Measurements from ENCODE around the gene SYT11. TPM values are rescaled to one million over a fixed set of nuclear protein-coding genes. Genes with fewer than 3 reads are reported as not detected.

Gene SYT11
- total and polyA plus RNA-seq, 9 of the 15 experiments (the other 6 are each of a cell fraction or from before 2014, with no cell fraction given): 0.05 to 0.18 (median 0.11) TPM

- TF ChIP-seq CHCHD3 (CRISPR knock-in tag; IDR thresholded peaks at IDR 0.05): no peak
- TF ChIP-seq C11orf30 (IDR thresholded peaks at IDR 0.05; ENCODE audit: low read depth): peak; percentile 91
- TF ChIP-seq FIP1L1 (IDR thresholded peaks at IDR 0.05; ENCODE audit: low read depth, low read length, poor library complexity, severe bottlenecking): no peak
- no peak for TF ChIP-seq ZNF41 (CRISPR knock-in tag; conservative IDR thresholded peaks at IDR 0.05)
- peak; percentile 76 for TF ChIP-seq ZBED1 (IDR thresholded peaks at IDR 0.05)
- peak; percentile 89 for TF ChIP-seq ZNF395 (CRISPR knock-in tag; IDR thresholded peaks at IDR 0.05)
- TF ChIP-seq ZNF143 (CRISPR knock-in tag; IDR thresholded peaks at IDR 0.05): no peak
- no peak for TF ChIP-seq RBM14 (IDR thresholded peaks at IDR 0.05; ENCODE audit: borderline replicate concordance, insufficient read depth, low read depth, low read length)
- peak; percentile 33; the same call in 1 of the 2 replicates for TF ChIP-seq TEAD4 (IDR thresholded peaks at IDR 0.05; ENCODE audit: low read length)
- TF ChIP-seq TEAD4 (CRISPR knock-in tag; IDR thresholded peaks at IDR 0.05; ENCODE audit: borderline replicate concordance): no peak
- TF ChIP-seq MYC (IDR thresholded peaks at IDR 0.05; ENCODE audit: low read depth, low read length): peak; percentile 88
- peak; percentile 81; the same call in 1 of the 2 replicates for TF ChIP-seq MYC (CRISPR knock-in tag; IDR thresholded peaks at IDR 0.05; ENCODE audit: borderline replicate concordance, low read depth)
- peak; percentile 98 for TF ChIP-seq ELF1 (tag; IDR thresholded peaks at IDR 0.05)
- no peak for TF ChIP-seq STAG1 (CRISPR knock-in tag; IDR thresholded peaks at IDR 0.05; ENCODE audit: borderline replicate concordance)
- no peak for TF ChIP-seq ZNF445 (CRISPR knock-in tag; IDR thresholded peaks at IDR 0.05; ENCODE audit: low read depth)
- TF ChIP-seq ZNF24 (IDR thresholded peaks at IDR 0.05): no peak
- no peak; the same call in 1 of the 2 replicates for TF ChIP-seq STAT5A (IDR thresholded peaks at IDR 0.05; ENCODE audit: borderline replicate concordance, low read length)
- TF ChIP-seq FOSL1 (tag; conservative IDR thresholded peaks at IDR 0.05): peak; percentile 68
- TF ChIP-seq ELK1 (CRISPR knock-in tag; IDR thresholded peaks at IDR 0.05): no peak
- TF ChIP-seq NFRKB (IDR thresholded peaks at IDR 0.05; ENCODE audit: low read depth): peak; percentile 100
- TF ChIP-seq EP400 (IDR thresholded peaks at IDR 0.05): peak; percentile 98
- no peak for TF ChIP-seq NUFIP1 (IDR thresholded peaks at IDR 0.05; ENCODE audit: partially characterized antibody)
- peak; percentile 88 for TF ChIP-seq SAP30 (IDR thresholded peaks at IDR 0.05; ENCODE audit: borderline replicate concordance, insufficient read depth, low read depth, low read length, poor library complexity, severe bottlenecking)
- TF ChIP-seq HSF4 (CRISPR knock-in tag; IDR thresholded peaks at IDR 0.05; ENCODE audit: borderline replicate concordance): no peak
- peak; percentile 96 for TF ChIP-seq THAP12 (CRISPR knock-in tag; IDR thresholded peaks at IDR 0.05)
Measured at GRCh38 chr1:155934097-155934935, 74.9 kb downstream of the SYT11 start, which contains the start of gene KHDC4 (continued).
